Osteocyte (in vitro differentiated cells): Measurements from ENCODE around the gene POLDIP2. TPM values are rescaled to one million over a fixed set of nuclear protein-coding genes. Genes with fewer than 3 reads are reported as not detected.

Source experiments
- DNase-seq: peaks from one replicate; pipeline ENCODE4 v3.0.0; 2021; ENCODE audit warnings: mixed read lengths; ENCODE audit not compliant: unreplicated experiment; ENCODE audit errors: extremely low spot score
- H3K27ac Mint-ChIP-seq: one replicate; pipeline ENCODE4 v1.8.0; 2021; ENCODE audit warnings: mild to moderate bottlenecking, mixed read lengths; ENCODE audit not compliant: unreplicated experiment
- H3K27me3 Mint-ChIP-seq: one replicate; pipeline ENCODE4 v1.8.0; 2021; ENCODE audit warnings: mixed read lengths; ENCODE audit not compliant: unreplicated experiment
- H3K36me3 Mint-ChIP-seq: one replicate; pipeline ENCODE4 v1.8.0; 2021; ENCODE audit warnings: mixed read lengths; ENCODE audit not compliant: unreplicated experiment
- H3K4me1 Mint-ChIP-seq: one replicate; pipeline ENCODE4 v1.8.0; 2021; ENCODE audit warnings: mixed read lengths; ENCODE audit not compliant: unreplicated experiment
- H3K4me3 Mint-ChIP-seq: one replicate; pipeline ENCODE4 v1.8.0; 2021; ENCODE audit warnings: mild to moderate bottlenecking, moderate library complexity, mixed read lengths; ENCODE audit not compliant: unreplicated experiment
- H3K9me3 Mint-ChIP-seq: one replicate; pipeline ENCODE4 v1.8.0; 2021; ENCODE audit warnings: mixed read lengths; ENCODE audit not compliant: unreplicated experiment
- total RNA-seq: library from RNA; stranded (reverse); gene quantifications from 2 replicates; pipeline ENCODE4 v1.2.1, GENCODE V29; 2021
- TF ChIP-seq, protein P1 (sequence below): fragments of 200-600 bp; sonication (generic); IDR thresholded peaks from 2 replicates; pipeline ENCODE4 v1.5.0; 2021; ENCODE audit warnings: antibody characterized with exemption, mild to moderate bottlenecking, moderate library complexity

Gene POLDIP2
- total RNA-seq, 1 donor from 2014 or later, result 79.8 TPM

DNA sequence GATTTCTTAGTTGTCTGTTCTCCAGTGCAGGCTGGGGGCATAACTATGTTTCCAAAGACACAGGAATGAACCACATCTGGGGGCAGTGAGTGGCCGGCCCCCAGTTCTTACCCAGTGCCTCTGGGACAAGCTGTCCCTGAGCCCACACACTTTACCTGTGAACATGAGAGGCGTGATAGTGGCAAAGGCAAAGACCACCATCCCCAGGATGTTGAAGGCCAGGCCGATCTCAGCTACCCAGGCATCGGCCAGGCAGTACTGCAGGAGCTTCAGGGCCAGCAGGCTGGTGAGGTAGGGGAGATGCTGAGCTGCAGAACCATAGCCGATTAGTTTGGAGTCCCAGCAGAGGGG is 47.1 kb upstream of the POLDIP2 start:
- peaks cover 12% of the 10 kb centered on the region for H3K4me1 Mint-ChIP-seq
- no peaks in the 10 kb centered on the region for H3K9me3 Mint-ChIP-seq
- H3K4me3 Mint-ChIP-seq, result peak overlapping the region; percentile 76
- TF ChIP-seq, protein P1, sequence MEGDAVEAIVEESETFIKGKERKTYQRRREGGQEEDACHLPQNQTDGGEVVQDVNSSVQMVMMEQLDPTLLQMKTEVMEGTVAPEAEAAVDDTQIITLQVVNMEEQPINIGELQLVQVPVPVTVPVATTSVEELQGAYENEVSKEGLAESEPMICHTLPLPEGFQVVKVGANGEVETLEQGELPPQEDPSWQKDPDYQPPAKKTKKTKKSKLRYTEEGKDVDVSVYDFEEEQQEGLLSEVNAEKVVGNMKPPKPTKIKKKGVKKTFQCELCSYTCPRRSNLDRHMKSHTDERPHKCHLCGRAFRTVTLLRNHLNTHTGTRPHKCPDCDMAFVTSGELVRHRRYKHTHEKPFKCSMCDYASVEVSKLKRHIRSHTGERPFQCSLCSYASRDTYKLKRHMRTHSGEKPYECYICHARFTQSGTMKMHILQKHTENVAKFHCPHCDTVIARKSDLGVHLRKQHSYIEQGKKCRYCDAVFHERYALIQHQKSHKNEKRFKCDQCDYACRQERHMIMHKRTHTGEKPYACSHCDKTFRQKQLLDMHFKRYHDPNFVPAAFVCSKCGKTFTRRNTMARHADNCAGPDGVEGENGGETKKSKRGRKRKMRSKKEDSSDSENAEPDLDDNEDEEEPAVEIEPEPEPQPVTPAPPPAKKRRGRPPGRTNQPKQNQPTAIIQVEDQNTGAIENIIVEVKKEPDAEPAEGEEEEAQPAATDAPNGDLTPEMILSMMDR, result no peak
- no peak overlapping the region for H3K27ac Mint-ChIP-seq
- no peak for DNase-seq
- H3K36me3 Mint-ChIP-seq, result no peaks in the 10 kb centered on the region
- peaks cover 7% of the 10 kb centered on the region for H3K27me3 Mint-ChIP-seq

DNA sequence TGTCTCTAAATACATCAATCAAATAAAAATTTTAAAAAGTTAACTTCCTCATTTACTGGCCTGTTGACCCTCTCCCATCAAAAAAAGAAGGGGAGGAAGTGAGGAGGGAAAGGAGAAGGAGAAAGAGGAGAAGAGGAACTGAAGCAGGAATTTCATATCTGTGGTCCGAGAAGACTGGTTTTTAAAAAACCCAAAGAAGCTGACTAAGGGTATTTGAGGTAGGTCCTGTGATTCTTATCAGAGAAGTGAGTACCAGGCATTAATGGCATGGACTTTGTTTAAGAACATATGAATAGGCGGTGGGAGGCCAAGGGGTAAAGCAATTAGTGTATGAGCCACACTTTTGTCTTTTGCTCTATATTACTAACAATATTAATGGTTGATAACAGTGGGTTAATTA is 46.7 kb upstream of the POLDIP2 start:
- Mint-ChIP-seq H3K27ac (no peak overlapping the region), H3K9me3 (no peaks in the 10 kb centered on the region), H3K36me3 (no peaks in the 10 kb centered on the region), H3K4me1 (peaks cover 12% of the 10 kb centered on the region), H3K4me3 (no peak overlapping the region), H3K27me3 (peaks cover 6% of the 10 kb centered on the region)
- DNase-seq, result no peak
- TF ChIP-seq, protein P1, result no peak

DNA sequence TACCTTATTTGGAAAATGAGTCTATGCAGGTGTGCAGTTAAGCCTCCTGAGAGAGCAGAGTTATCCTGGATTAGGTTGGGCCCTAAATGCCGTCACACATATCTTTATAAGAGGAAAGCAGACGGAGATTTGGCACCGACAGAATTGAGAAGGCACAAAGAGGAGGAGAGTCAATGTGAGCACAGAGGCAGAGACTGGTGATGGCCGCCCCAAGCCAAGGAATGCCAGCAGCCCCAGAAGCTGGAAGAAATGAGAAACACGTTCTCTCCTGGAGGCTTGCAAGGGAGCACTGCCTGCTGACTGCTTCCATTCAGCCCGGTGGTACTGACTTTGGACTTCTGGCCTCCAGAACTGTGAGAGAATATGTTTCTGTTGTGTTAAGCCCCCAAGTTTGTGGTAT is 45.5 kb upstream of the POLDIP2 start:
- H3K36me3 Mint-ChIP-seq, result no peaks in the 10 kb centered on the region

DNA sequence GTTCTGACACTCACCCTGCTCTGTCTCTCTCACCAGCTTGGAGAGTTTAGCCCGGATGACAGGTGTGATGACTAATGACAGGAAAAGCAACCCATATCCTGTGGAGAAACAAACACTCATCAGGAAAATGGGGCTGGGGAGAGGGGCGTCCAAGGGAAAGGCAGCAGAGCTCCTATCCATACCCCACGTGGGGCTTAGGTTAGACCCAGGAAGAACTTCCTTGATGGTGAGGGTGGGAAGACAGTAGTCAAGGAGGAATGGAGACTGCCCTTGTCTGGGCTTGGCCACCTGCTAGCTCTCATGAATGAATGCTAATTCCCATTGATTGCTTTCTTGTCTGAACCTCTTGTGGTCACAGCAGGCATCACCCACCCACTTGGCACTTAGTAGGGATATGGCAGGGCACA is 44.9 kb upstream of the POLDIP2 start:
- no peak overlapping the region for H3K27ac Mint-ChIP-seq
- H3K4me3 Mint-ChIP-seq, result no peak overlapping the region
- H3K4me1 Mint-ChIP-seq, result peaks cover 17% of the 10 kb centered on the region

More for the DNA sequence above, 45.5 kb upstream of the POLDIP2 start:
- Mint-ChIP-seq H3K27ac (no peak overlapping the region), H3K27me3 (no peaks in the 10 kb centered on the region), H3K9me3 (no peaks in the 10 kb centered on the region), H3K4me3 (no peak overlapping the region), H3K4me1 (peaks cover 17% of the 10 kb centered on the region)
- TF ChIP-seq, protein P1, result no peak
- DNase-seq, result no peak

DNA sequence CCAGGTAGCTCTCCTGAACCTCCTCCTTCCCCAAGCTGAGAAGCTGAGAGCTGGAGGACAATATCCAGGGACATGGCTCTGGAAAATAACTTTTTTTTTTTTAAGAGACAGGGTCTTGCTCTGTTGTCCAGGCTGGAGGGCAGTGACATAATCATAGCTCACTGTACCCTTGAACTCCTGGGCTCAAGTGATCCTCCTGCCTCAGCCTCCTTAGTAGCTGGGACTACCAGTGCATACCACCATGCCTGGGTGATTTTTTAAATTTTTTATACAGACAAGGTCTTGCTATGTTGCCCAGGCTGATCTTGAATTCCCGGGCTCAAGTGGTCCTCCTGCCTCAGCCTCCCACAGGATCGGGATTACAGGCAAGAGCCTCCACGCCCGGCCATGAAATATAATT is 42.5 kb upstream of the POLDIP2 start:
- DNase-seq, result no peak
- H3K27ac Mint-ChIP-seq, result no peak overlapping the region
- no peaks in the 10 kb centered on the region for H3K27me3 Mint-ChIP-seq
- H3K4me1 Mint-ChIP-seq, result peaks cover 11% of the 10 kb centered on the region
- H3K9me3 Mint-ChIP-seq, result no peaks in the 10 kb centered on the region
- peaks cover 5% of the 10 kb centered on the region for H3K36me3 Mint-ChIP-seq
- TF ChIP-seq, protein P1, result no peak
- no peak overlapping the region for H3K4me3 Mint-ChIP-seq

More for the DNA sequence above, 44.9 kb upstream of the POLDIP2 start:
- Mint-ChIP-seq H3K9me3 (no peaks in the 10 kb centered on the region), H3K36me3 (no peaks in the 10 kb centered on the region), H3K27me3 (no peaks in the 10 kb centered on the region)
- TF ChIP-seq, protein P1, result no peak
- DNase-seq, result no peak
